ENCODE data around the gene PLXDC2.

- no peak for TF ChIP-seq CTCF (IDR thresholded peaks at IDR 0.05)
- TF ChIP-seq POLR2A (IDR thresholded peaks at IDR 0.05), result no peak
These were observed 271.9 kb downstream of the PLXDC2 start for GRCh38 chr10:20088061-20088701.

Measured in Peyer's patch (tissue), 4 donors.